ENCODE results near the gene UGT1A10.

The UGT1A10 gene

DNA sequence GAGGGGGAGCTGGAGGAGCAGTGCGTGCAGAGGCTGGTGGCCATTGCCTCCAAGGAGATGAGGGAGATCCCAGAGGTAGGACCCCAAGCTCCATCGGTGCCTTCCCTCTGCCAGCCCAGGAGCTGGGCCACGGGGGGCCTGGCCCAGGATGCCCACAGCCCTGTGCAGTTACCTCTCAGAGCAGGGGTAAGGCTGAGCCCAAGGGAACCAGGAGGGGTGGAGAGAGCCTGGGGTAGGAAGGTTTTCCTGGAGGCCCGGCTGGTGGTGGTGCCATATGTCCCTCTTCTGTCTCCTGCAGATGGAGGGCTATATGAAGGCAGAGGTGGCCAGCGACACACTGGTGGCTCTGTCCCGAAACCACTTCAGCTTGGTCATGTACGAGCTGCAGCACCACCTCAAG is 153.3 kb downstream of the UGT1A10 start:
- DNase-seq = no peak

DNA sequence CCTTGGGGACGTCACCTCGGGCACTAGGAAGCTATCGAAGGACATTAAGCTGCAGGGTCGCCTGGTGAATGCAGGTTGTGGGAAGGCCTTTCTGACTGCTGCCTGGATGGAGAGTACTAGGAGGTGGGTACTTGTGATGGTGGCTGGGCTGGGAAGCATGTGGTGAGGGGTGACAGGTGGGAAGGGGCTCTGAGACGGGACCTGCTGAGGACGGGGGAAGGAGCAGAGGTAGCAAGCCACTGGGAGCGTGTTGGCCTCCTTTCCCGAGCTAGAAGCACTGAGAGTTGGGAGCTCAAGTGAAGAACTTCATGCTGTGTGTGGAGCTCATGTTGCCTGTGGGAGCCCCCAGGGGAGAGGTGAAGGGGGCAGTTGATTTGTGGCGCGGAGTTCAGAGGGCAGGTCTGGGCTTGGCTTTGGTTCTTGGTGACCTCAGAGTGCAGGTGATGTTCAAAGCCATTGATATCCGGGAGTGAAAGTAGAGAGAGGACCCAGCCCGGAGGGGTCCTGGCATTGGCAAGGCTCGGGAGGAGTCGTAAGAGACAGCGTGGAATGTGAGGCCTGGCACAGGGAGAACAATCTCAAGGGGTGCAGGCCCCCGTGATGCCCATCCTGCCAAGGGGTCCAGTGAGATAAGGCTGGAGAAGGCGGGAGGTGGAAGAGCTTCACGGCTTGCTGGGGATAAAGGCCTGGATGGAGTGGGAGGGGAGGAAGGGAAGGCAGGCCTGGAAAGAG is 155.1 kb downstream of the UGT1A10 start:
- no peak for DNase-seq

DNA sequence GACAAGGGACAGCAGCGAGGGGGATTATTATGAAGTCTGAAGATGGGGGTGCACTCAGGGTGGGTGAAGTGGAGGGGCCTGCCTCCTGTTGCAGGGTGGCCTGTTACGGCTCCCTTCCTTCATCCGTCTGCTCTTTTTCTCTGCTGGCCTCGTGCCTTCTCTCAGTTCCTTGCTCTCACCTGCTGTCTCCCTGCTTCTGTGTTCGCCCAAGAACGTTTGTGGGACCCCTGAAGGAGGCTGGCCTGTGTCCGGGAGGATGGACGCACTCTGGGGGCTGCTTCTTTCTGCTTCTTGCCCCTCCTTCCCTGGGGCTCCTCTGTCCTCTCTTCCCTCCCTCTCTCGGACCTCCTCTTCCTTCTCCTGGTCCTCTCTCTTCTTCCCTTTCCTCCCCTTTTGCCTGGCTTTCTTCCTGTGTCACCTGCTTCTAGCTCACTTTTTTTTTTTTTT is 155.7 kb downstream of the UGT1A10 start:
- DNase-seq = no peak

DNA sequence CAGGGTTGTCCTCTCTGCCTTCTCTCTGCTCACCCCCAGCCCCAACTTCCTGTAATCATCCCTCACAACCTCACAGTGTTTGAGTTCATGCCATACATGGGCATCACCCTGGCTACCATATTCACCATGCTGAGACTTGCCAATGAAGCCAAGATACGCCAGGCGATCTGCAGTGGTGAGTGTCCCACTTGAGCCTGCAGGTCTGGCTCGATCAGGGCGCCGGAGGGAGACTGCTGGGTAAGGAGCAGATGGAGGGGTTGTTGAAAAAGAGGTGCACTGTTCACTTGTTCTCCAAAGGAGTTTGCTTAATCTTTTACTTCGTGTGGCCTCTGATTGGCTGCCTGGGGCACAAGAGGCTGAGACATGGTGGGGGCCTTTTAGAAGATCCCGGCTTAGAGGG is 156.5 kb downstream of the UGT1A10 start:
- no peak for DNase-seq

DNA sequence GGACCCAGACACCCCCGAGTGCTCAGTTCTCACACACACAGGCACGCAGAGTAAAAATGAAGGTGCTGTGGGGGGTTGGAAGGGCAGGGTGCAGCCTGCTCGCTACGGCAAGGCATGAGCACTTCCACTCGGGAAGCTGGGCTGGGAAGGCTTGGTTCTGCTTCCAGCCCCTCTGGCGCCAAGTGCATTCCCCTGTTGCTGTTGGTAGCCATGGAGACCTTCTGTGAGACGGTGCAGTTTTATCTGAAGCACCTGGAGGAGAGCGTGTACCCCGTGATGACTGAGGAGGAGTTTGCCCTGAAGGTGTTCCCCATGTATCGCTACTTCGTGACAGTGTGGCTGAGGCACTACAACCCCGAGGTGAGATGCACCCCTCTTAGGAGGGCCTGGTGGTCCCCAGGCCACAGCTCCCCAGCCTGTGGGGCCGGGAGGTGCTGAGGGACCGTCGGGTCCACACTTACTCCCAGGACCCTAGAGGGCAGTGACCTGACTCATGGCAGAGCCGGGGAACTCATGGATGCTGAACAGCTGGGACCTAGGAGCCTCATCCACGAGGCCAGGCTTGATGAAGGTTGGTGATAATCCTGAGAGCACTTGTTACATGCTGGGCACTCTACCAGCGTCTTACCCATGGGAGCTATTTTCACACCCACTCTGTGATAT is 157.3 kb downstream of the UGT1A10 start:
- no peak for DNase-seq

DNA sequence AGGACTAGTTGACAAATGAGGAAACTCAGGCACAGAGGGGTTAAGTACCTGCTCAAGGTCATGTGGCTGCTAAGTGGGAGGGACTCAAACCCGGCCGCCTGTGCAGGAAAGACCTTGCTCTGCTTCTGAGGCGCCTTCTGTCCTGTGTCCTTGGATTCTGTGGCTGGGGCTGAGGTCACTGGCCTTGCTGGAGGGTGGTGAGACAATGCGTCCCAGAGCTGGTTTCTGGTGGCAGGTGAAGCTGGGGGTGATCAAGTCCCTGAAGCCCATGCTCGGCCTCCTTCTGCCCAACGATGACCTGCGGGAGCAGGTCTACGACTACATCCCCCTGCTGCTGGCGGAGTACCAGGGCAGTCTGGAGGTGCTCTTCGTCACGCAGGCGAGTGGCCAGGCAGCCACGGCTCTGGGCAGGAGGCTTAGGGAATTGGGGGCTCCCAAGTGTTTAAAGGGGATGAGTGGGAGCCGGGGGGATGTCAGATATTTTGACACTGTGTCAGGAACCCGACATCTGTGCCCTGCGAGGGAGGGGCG is 157.9 kb downstream of the UGT1A10 start:
- DNase-seq = no peak

DNA sequence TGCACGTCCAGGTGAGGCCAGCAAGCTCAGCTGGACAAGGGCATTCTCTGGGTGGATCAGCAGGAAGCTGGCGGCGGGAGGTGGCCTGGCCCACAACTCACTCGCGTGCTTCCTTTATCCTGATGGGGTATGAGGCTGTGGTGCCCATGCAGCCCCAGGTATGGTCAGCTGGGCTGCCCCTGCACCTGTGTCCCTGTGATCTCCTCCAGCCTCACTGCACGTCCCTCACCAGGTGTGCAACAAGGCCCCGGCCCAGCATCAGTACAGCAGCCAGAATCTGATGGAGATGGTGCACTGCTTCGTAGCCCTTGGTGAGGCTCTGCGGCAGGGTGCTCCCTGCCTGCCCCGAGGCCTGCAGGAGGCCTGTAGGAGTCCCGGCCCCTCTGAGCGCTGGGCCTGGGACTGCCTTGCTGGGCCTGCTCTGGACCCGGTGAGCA is 159.5 kb downstream of the UGT1A10 start:
- no peak for DNase-seq

DNA sequence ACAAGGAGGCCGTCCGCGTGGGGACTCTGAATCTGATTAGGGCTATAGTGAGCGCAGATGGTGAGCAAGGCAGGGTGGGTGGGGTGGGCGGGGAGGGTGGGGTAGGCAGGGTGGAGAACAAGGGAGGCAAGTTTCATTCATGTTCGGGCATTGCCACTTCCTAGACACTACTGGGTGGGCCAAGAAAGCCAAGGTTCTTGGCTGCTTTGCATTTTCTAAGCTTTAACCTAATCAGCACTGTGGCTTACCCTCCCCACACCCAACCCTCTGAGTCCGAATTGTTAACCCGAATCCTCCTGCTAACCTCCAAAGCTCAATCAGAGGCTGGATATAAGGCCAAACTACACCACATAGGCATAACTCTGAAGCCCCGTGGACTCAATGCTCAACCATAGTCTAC is 160.0 kb downstream of the UGT1A10 start:
- DNase-seq = no peak

DNA sequence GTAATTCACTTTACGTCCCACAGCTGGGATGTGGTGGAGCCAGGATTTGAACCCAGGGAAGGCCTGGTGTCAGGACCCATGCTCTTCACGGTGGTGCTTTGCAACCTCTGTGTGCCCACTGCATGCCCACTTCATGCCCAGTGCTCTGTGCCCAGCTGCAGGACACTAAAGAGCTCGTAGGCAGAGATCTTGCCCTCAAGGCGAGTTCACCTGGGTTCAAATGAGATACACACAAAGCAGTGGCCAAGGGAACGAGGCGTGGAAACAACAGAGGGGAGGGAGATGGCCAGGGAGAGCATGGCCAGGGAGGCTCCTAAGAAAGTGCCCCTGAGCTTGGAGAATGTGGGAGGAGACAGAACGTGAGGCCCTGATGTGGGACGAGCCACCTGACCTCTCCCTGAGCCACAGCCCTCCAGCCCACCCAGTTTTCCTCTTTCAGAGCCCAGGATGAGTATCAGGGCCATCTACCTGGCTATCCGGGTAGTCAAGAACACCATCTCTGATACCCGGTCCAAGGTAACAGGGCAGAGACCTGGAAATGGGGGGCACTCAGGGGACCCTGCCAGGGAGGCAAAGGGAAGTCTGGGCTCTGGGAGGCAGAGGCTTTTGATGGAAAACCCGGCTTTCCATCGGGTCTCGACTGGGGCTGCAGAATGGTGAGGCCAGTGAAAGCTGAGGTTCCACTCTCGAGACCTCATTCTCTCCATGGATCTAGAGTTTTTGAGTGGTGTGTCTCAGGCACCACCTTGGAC is 162.3 kb downstream of the UGT1A10 start:
- no peak for DNase-seq

DNA sequence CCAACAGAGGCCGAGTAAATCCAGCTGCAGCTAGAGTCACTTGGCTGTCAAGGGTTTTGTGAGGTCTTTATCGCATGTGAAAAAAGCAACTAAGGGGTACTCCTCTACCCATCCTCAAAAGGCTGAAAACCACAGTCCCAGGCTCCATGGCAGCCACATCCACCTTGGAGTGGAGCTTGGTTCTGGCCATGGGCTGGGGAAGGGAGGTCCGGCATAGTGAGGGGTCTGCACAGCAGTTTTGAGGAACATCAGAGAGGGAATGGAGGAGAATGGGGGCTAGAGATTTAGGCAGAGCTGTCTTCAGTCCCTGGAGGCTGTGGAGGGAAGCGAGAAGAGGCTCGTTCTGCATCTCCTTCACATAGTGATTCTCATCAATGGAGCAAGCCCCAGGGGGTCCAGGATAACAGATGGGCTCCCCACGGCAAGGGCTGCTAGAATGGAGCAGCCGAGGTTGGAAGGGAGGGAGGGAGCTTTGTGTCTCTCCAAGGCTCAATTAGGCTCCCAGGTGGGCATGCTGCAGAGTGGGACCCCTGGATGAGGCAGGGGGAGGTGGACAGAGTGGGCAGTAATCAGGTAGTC is 162.9 kb downstream of the UGT1A10 start:
- DNase-seq = no peak

DNA sequence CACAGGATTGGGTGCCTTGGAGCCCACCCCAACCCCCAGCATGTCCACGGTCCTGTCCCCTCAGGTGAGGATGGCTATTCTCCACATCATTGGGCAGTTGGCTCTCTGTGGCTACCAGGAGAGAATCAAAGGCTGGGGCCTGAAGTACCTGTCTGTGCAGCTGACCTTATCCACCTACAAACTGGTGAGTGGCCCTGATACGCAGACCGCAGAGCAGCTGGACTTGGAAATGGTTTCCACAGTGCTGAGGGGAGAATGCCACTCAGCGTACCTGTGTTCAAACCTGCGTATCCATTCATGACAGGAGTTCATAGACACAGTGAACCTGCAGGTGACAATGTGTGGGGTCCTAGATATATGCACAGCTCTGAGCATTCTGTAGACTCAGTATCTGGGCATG is 163.5 kb downstream of the UGT1A10 start:
- no peak for DNase-seq

DNA sequence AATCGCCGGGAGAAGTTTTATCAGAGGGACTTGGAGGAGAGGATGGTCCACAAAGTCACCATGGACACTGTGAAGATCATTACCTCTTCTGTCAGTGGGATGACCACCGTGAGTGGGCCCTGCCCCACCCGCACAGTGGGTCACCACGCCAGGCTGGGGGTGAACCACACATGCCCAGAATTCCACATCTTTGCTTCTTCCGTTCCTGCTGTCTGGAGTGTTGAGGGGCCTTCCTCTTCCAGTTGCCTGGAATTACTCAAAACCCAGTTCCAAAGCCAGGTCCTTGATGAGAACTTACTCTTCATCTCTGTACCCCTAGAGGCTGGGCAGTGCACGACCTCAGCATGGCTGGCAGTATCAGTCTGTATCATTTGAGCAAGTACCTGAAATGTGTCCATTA is 164.0 kb downstream of the UGT1A10 start:
- no peak for DNase-seq

DNA sequence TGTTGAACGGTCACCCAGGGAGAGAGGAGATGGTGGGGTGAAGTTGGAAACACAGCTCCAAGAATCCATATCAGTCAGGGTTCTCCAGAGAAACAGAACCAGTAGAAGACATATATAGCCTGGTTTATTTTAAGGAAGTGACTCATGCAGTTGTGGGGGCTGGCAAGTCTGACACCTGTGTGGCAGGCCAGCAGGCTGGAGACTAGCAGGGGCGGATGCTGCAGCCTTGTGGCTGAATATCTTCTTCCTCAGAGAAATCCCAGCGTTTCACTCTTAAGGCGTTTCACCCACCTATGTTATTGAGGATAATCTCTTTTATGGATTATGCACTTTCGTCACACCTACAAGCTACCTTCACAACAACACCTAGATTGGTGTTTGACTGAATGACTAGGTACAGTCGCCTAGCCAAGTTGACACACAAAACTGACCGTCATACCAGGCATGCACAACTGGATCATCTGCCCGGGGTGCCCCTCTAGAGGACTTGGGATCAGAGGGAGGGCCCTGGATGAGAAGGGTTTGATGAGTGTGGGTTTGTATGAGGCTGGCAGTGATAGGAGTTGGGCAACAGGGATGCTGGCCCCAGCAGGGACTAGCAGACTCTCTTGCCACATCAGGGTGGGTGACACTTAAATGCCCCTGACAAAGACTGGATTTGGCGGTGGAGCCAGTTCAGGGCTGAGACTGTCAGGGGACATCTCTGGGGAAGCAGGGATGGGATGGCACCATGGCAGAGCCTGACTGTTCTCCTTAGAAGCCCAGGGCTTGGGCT is 165.3 kb downstream of the UGT1A10 start:
- no peak for DNase-seq

DNA sequence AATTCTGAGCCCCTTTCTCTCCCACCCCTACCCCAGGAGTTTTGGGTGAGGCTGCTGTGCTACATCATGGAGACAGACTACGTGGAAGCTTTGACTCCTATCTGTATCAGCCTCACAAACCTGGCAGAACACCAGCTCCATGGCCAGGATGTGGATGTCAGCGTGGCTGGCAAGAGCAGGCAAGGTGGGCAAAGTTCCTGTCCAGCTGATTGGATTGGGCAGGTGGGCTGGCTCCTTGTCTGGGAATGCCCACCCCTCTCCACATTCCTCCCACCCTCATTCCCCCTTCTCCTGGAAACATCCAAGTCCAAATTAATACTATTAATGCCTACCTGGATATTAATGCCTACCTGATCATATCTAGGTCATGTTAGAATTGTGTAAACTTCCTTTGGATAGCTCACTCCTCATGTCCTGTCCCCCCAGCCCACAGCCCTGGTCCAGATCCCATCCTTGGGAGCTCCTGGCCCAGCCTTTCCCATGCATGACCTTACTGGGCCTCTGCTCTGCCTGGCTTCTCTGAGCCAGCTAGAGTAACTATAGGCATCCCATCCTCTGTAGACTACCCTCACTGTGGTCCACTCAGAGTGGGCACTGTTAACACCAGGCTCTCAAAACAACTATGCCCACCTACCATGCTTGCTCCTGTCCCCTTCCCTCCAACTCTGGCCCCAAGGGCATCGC is 166.0 kb downstream of the UGT1A10 start:
- no peak for DNase-seq

DNA sequence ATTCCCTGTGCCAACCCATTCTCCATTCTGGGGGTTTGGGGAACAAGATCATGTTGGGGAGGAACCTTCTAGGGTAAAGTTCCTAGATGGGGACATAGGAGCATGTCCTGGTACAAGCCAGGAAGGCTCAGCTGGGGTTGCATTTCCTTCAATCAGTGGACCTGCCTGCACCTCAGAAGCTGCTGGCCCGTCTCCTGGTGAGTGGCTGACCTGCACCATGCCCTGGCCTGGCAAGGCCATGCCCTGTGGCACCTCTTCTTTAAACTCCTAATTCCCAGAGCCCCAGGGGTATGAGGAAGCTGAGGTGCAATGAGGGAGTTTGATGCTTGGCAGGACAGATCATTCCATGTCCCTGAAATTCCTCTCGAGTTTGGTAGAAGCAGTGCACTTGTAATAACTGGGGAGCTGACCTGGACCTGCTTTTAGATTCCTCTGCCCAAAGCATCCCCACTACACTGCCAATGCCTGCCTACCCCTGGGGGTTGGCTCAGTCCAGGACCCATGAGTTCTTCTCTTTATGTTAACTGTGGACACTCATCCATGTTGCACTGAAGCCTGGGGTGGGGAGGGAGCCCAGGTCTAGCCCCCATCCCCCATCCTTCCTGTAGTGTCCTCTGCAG is 167.2 kb downstream of the UGT1A10 start:
- DNase-seq = no peak

DNA sequence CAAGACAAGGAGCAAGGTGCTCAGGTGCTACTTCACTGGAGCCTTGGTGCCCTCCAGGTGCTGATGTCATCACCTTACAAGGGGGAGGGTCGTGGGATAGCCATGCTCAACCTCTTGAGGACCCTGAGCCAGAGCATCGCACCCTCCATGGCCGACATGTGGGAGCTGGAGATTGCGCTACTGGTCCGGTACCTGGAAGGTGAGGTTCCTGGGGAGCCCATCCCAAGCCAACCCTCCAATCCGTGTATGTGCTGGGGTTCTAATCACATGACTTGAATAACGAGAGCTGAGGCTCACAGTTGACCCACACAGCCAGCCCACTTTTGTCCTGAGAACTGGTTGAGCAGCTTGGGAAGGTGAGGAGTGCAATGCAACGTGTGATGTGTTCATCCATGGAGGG is 167.7 kb downstream of the UGT1A10 start:
- no peak for DNase-seq

DNA sequence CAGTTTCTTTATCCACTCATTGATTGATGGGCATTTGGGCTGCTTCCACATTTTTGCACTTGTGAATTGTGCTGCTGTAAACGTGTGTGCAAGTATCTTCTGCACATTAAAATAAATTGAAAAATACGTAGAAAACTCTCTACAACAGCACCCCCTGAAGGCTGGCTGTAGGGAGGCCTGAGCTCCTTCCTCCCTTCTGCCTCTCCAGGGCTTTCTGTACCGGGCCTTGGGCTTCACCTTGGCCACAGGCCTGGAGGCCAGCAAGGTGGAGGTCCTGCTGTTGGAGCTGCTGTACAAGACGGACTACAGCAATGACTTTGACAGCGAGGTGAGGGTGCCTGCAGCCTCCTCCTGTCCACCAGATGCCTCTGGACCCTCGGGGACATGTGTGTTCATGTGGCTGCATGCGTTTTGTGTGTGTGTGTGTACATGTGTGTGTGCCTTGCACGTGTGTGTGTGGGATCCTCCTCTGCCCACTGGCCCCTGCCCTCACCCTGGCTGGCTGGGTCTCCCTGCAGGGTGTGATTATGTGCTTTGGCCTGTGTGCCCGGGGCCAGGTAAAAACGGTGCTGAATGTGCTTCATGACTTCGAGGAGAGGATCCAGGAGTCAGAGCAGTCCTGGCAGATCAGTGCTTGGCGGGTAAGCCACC is 171.1 kb downstream of the UGT1A10 start:
- no peak for DNase-seq

DNA sequence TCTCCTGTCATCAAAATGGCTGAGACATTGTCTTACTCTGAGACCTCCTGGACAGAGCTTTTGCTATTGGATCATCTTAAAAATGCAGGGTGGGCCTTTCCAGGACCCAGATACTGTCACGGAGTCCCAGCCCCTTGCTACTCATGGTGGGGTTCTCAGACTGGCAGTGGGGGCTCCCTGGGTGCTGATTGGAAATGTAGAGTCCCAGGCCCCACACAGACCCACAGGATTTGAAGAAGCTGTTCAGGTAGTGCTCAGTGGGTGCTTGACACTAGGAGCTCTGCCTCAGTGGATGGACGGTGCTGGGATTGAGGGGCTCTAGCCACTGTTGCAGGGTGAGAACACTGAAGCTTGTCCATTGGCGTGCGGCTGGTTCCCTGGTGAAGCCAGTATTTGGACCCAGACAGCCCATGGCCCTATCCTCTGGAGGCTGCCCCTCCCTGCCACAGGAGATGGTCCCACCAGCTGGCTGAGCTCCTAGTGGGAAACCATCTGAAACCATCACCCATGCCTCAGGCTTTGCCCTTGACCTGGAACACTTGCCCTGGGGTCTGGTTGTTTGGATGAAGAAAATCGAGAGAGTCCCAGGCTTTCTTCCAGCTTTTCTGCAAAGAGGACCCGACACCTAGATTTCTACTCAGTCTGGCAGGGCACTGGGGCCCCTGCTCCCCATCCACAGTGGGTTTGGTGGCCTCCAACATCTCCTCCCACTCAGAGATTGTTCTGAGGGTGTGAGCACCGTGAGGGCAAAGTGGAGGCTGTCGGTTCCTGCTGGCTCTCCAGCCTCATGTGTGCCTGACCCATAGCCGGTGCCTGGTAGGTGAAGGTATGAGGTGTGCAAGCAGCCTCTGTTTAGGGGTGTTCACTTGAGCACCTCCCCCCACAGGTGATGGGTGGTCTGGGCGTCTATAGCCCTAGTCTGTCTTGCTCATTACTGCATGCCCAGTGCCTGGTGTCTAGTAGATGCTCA is 172.0 kb downstream of the UGT1A10 start:
- no peak for DNase-seq

DNA sequence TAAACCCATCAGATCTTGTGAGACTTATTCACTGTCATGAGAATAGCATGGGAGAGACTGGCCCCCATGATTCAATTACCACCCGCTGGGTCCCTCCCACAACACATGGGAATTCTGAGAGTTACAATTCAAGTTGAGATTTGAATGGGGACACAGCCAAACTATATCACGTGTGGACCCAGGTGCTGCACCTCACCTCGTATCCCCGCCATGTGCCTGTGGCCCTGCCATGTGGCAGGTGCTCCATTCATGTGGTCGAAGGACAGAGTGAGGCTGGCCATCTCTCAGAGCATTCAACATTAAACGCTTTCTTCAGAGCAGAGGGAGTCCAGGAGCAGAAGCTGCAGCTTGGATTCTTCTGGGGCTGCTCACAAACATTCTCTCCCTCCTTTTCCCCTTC is 174.1 kb downstream of the UGT1A10 start:
- peak; percentile 0 for DNase-seq

DNA sequence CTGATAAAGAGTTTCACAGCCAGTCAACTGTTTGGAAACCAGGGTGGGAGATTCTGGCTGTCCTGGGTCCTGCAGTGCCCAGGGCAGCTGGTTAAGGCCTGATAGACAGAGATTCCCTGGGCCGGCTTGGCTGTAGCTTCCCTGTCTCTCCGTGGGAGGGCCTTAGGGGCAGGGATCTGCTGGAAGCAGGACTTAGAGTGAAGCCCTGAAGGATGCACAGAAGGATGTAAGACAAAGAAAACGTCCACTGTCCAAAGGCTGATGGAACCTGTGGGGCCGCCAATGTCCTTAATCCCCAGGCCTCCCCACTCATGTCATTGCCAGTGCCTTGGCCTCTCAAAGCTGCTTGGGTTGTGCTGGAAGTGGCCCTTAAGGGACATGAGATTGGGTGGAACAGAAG is 174.8 kb downstream of the UGT1A10 start:
- no peak for DNase-seq
